Ascending aorta (tissue), 2 donors: ENCODE results near the gene MFSD8. TPM values are rescaled to one million over a fixed set of nuclear protein-coding genes. Genes with fewer than 3 reads are reported as not detected.
"Not testable (repeated sequence)": the region's sequence is repeated elsewhere in the genome, so short reads cannot be mapped to it uniquely, and the experiment has no call there.

Experiments used
- DNase-seq, 2 donors: peaks; one replicate each; pipeline ENCODE4 v3.0.0-alpha.2; 2019; ENCODE audit warnings: low spot score in 2 of 2
- H3K27ac ChIP-seq, 2 donors: fragments of 200-600 bp; sonication (generic); one replicate each; pipeline ENCODE4 v1.5.1; 2016 to 2017; ENCODE audit warnings: mild to moderate bottlenecking in 1 of 2
- H3K27me3 ChIP-seq: fragments of 200-600 bp; sonication (generic); one replicate; pipeline ENCODE4 v1.5.1; 2017
- H3K36me3 ChIP-seq, 2 donors: fragments of 200-600 bp; sonication (generic); one replicate each; pipeline ENCODE4 v1.5.1; 2016
- H3K4me1 ChIP-seq, 2 donors: fragments of 200-600 bp; sonication (generic); one replicate each; pipeline ENCODE4 v1.5.1; 2016 to 2017; ENCODE audit warnings: mild to moderate bottlenecking in 1 of 2
- H3K4me3 ChIP-seq, 2 donors: fragments of 200-600 bp; sonication (generic); one replicate each; pipeline ENCODE4 v1.5.1; 2016 to 2017; ENCODE audit warnings: mild to moderate bottlenecking in 1 of 2
- H3K9me3 ChIP-seq, 2 donors: fragments of 200-600 bp; sonication (generic); one replicate each; pipeline ENCODE4 v1.5.1; 2016
- intact Hi-C: fragments of 100-400 bp; cut with DNase I; formaldehyde crosslinking; loops from one replicate; pipeline ENCODE4 v1.15.1; 2023
- total RNA-seq: library from RNA; depleted of rRNA; stranded (reverse); fragments of >200 nt; gene quantifications from one replicate; pipeline ENCODE4 v1.1.0, GENCODE V29; 2016
- TF ChIP-seq, protein P1 (sequence below), 3 experiments: fragments of 200-600 bp in 2 of 3; fragments of 450-650 bp in 1 of 3; sonication (generic) in 2 of 3; IDR thresholded peaks; one replicate each; pipeline ENCODE4 v1.5.1; 2016 to 2019; ENCODE audit warnings: antibody characterized with exemption in 3 of 3, mild to moderate bottlenecking in 1 of 3, moderate library complexity in 1 of 3

The MFSD8 gene
- total RNA-seq, 1 donor from 2014 or later = 26.3 TPM

DNA sequence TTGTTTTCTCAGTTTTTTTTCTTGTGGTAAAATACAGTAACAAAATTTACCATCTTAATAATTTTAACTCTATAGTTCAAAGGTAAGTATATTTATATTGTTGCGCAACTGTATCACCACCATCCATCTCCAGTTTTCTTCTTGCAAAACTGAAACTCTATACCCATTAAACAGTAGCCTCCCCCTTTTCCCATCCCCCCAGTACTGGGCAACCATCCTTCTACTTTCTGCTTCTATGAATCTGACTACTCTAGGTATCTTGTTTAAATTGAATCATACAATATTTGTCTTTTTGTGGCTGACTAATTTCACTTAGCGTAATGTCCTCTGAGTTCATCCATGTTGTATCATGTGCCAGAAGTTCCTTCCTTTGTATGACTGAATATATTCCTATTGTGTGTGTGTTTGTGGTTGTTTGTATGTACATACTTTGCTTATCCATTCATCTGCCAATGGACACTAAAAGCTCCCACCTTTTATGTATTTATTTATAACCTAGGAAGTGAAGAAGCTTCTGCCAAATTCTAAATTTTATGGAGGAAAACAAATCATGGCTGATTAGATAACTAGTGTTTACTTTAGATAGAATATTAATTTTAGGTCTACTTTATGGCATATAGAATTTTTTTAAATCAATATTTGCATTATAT, 10.3 kb upstream of the MFSD8 start:
- intact Hi-C loops = no loop called here
- no peak overlapping the region for H3K4me3 ChIP-seq
- no peaks in the 10 kb centered on the region for H3K36me3 ChIP-seq
- H3K27ac ChIP-seq = no peak overlapping the region
- TF ChIP-seq, protein P1, sequence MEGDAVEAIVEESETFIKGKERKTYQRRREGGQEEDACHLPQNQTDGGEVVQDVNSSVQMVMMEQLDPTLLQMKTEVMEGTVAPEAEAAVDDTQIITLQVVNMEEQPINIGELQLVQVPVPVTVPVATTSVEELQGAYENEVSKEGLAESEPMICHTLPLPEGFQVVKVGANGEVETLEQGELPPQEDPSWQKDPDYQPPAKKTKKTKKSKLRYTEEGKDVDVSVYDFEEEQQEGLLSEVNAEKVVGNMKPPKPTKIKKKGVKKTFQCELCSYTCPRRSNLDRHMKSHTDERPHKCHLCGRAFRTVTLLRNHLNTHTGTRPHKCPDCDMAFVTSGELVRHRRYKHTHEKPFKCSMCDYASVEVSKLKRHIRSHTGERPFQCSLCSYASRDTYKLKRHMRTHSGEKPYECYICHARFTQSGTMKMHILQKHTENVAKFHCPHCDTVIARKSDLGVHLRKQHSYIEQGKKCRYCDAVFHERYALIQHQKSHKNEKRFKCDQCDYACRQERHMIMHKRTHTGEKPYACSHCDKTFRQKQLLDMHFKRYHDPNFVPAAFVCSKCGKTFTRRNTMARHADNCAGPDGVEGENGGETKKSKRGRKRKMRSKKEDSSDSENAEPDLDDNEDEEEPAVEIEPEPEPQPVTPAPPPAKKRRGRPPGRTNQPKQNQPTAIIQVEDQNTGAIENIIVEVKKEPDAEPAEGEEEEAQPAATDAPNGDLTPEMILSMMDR (IDR thresholded peaks at IDR 0.05) = no peak
- no peaks in the 10 kb centered on the region for H3K4me1 ChIP-seq
- no peak for DNase-seq
- H3K27me3 ChIP-seq = no peaks in the 10 kb centered on the region
- no peaks in the 10 kb centered on the region for H3K9me3 ChIP-seq

DNA sequence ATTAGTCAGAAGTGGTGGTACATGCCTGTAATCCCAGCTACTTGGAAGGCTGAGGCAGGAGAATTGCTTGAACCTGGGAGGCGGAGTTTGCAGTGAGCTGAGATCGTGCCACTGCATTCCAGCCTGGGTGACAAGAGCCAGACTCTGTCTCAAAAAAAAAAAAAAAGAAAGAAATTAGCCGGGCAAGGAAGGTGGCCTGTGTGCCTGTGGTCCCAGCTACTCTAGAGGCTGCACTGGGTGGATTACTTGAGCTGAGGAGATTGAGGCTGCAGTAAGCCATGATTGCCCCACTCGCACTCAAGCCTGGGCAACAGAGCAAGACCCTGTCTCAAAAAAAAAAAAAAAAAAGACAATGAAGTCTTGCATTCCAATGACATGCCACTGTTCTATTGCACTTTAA, 6.0 kb upstream of the MFSD8 start:
- H3K36me3 ChIP-seq, H3K4me3 ChIP-seq, DNase-seq, H3K27me3 ChIP-seq, intact Hi-C loops, H3K27ac ChIP-seq, H3K9me3 ChIP-seq: not testable (repeated sequence)
- H3K4me1 ChIP-seq = peaks cover 0 to 12% of the 10 kb centered on the region in 2 donors

DNA sequence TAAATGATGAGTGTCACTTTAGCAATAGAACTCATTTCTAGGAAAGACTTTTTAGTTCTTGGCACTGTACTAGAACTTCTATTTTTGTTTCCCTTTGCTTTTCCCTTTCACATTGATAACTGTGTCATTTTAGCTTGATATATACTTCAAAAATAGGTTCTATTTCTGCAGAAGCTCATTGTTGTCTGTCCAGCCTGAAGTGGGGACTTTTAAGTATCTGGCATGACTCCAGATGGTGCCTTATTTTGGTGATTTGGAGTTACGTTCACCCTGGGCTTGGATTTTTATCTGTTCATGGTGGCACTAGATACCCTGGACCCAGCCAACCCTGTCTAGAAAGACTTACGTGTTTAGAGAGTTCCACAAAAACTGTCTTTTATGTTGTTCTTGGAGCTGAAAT, 3.6 kb upstream of the MFSD8 start:
- Histone ChIP-seq H3K4me1 (peaks cover 0 to 12% of the 10 kb centered on the region in 2 donors), H3K4me3 (peak overlapping the region in 1 of 2 donors; percentile 24), H3K27me3 (no peaks in the 10 kb centered on the region), H3K36me3 (no peaks in the 10 kb centered on the region), H3K27ac (peak overlapping the region; percentile 21 to 42), H3K9me3 (no peaks in the 10 kb centered on the region)
- DNase-seq = no peak
- TF ChIP-seq, protein P1 (IDR thresholded peaks at IDR 0.05) = no peak
- intact Hi-C loops = loop anchor here (10.0 kb wide), 1 partner anchor 846 kb away; no protein-coding TSS in a partner anchor

DNA sequence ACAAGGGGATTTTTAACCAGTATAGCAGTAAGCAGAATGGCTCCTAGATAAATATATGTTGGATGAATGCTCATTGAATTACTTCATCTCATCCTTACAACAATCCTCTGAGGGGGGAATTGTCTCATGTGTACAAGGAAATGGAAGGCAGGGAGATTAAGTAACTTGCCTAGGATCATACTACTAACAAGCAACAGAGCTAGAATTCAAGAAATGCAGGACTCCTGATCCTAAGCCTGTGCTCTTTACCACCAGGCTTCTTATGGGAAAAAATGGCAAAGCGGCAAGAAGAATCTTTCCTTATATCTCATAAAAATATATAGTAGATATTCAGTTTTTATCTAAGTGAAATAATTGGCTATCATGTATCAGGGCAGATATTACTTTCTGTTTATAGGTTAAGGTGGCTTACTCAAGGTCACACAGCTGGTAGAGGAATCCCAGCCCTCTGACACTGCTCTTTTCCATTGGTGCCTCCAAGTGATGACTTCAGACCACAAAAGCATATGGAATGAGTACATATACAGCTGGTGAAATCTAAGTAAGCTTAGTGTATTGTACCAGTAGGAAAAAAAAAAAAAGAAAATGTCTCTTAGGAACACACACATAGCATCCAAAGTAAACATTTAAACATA, 2.3 kb upstream of the MFSD8 start:
- H3K4me3 ChIP-seq = no peak overlapping the region
- intact Hi-C loops = loop anchor here (10.0 kb wide), 1 partner anchor 848 kb away; no protein-coding TSS in a partner anchor
- no peaks in the 10 kb centered on the region for H3K27me3 ChIP-seq
- TF ChIP-seq, protein P1 (IDR thresholded peaks at IDR 0.05) = no peak
- peaks cover 0 to 12% of the 10 kb centered on the region in 2 donors for H3K4me1 ChIP-seq
- no peak for DNase-seq
- H3K36me3 ChIP-seq = no peaks in the 10 kb centered on the region
- no peak overlapping the region for H3K27ac ChIP-seq
- no peaks in the 10 kb centered on the region for H3K9me3 ChIP-seq

DNA sequence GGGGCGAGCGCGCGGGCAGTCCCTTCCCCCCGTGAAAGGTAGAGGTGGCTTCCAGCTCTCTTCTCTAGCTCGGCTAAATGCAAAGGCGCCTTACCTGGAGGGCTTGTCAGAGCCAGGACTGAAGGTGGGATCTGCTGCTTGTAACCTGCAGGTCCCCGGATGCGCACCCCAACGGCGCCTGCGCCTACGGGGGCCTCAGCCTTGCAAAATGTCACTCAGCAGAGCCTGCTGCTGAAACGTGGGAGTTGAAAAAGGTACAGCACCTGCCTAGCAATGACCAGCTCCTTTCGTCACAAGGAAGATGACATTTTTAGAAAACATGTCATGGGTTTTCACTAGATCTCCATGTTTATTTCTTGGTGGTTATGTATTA, 816 bp upstream of the MFSD8 start:
- no peak for DNase-seq
- TF ChIP-seq, protein P1 (IDR thresholded peaks at IDR 0.05) = no peak
- H3K27ac ChIP-seq = peak overlapping the region; percentile 93 to 94

DNA sequence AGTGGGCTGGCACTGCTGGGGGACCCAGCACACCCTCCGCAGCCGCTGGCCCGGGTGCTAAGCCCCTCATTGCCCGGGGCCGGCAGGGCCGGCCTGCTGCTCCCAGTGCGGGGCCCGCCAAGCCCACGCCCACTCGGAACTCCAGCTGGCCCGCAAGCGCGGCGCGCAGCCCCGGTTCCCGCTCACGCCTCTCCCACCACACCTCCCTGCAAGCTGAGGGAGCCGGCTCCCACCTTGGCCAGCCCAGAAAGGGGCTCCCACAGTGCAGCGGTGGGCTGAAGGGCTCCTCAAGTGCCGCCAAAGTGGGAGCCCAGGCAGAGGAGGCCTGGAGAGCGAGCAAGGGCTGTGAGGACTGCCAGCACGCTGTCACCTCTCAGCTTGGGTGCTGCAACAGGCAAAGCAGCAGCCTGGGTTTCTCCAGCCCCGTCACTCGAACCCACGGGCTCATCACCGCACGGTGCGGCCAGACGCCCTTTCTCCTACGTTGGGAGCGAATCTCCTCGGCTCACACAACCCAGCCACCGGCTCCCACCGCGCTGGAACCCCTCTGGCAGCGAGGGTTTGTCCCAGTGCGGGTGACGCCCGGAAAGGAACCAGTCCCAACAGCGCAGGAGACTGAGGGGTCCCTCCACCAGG, 429 bp downstream of the MFSD8 start:
- intact Hi-C loops = loop anchor here (1.0 to 10.0 kb wide), 5 partner anchors 84 to 850 kb away; partner anchors contain the start of genes HSPA4L, INTU, LARP1B and PLK4
- H3K4me3 ChIP-seq = peak overlapping the region; percentile 71 to 86
- not testable (repeated sequence) for H3K9me3 ChIP-seq, H3K27me3 ChIP-seq, DNase-seq, H3K36me3 ChIP-seq
- H3K4me1 ChIP-seq = peaks cover 0 to 12% of the 10 kb centered on the region in 2 donors
- H3K27ac ChIP-seq = peak overlapping the region; percentile 93 to 94

More for the DNA sequence above, 816 bp upstream of the MFSD8 start:
- Histone ChIP-seq H3K27me3 (no peaks in the 10 kb centered on the region), H3K4me1 (peaks cover 0 to 12% of the 10 kb centered on the region in 2 donors), H3K4me3 (peak overlapping the region; percentile 71 to 86), H3K9me3 (no peaks in the 10 kb centered on the region), H3K36me3 (no peaks in the 10 kb centered on the region)
- intact Hi-C loops = loop anchor here (1.0 to 10.0 kb wide), 5 partner anchors 85 to 849 kb away; partner anchors contain the start of genes HSPA4L, INTU, LARP1B and PLK4

DNA sequence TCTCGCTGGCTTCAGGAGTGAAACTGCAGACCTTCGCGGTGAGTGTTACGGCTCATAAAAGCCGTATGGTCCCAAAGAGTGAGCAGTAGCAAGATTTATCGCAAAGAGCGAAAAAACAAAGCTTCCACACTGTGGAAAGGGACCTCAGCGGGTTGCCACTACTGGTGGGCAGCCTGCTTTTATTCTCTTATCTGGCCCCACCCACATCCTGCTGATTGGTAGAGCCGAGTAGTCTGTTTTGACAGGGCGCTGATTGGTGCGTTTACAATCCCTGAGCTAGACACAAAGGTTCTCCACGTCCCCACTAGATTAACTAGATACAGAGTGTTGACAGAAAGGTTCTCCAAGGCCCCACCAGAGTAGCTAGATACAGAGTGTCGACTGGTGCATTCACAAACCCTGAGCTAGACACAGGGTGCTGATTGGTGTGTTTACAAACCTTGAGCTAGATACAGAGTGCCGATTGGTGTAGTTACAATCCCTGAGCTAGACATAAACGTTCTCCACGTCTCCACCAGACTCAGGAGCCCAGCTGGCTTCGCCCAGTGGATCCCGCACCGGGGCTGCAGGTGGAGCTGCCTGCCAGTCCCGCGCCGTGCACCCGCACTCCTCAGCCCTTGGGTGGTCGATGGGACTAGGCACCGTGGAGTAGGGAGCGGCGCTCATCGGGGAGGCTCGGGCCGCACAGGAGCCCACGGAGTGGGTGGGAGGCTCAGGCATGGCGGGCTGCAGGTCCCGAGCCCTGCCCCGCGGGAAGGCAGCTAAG, 1.2 kb downstream of the MFSD8 start:
- H3K9me3 ChIP-seq, H3K36me3 ChIP-seq, DNase-seq, H3K27me3 ChIP-seq: not testable (repeated sequence)
- H3K4me1 ChIP-seq = peaks cover 0 to 12% of the 10 kb centered on the region in 2 donors
- H3K27ac ChIP-seq = peak overlapping the region; percentile 93 to 94
- intact Hi-C loops = loop anchor here (2.0 to 10.0 kb wide), 4 partner anchors 83 to 851 kb away; partner anchors contain the start of genes HSPA4L, INTU and PLK4
- peak overlapping the region; percentile 71 to 86 for H3K4me3 ChIP-seq
